MM.1S (cell line): ENCODE results near the gene OSBPL2.

ENCODE experiments used
- DNase-seq: peaks from one replicate; pipeline ENCODE4 v3.0.0-alpha.2; 2015
- H2AFZ ChIP-seq: fragments of 300-600 bp; sonication (generic); 2 replicates; pipeline ENCODE4 v1.6.0; 2016; ENCODE audit warnings: antibody characterized with exemption, low read length
- H3F3A ChIP-seq: fragments of 300-600 bp; sonication (generic); 2 replicates; pipeline ENCODE4 v1.6.1; 2016; ENCODE audit warnings: mild to moderate bottlenecking, antibody characterized with exemption, low read length, moderate library complexity, mixed read lengths; ENCODE audit not compliant: insufficient read depth
- H3K27ac ChIP-seq: fragments of 300-600 bp; sonication (generic); 2 replicates; pipeline ENCODE4 v1.5.1; 2016; ENCODE audit warnings: mild to moderate bottlenecking, low read length
- H3K27me3 ChIP-seq: fragments of 300-600 bp; sonication (generic); replicated peaks from 2 replicates; pipeline ENCODE4 v1.6.0; 2016; ENCODE audit warnings: low read length; ENCODE audit not compliant: insufficient read depth
- H3K36me3 ChIP-seq: fragments of 300-600 bp; sonication (generic); replicated peaks from 2 replicates; pipeline ENCODE4 v1.6.1; 2016; ENCODE audit warnings: mild to moderate bottlenecking, low read length, mixed read lengths; ENCODE audit not compliant: insufficient read depth
- H3K4me1 ChIP-seq: fragments of 300-600 bp; sonication (generic); 2 replicates; pipeline ENCODE4 v1.6.1; 2016; ENCODE audit warnings: low read length, mixed read lengths
- H3K4me2 ChIP-seq: fragments of 300-600 bp; sonication (generic); 2 replicates; pipeline ENCODE4 v1.6.0; 2016; ENCODE audit warnings: low read depth, low read length
- H3K4me3 ChIP-seq: fragments of 300-600 bp; sonication (generic); 2 replicates; pipeline ENCODE4 v1.5.1; 2016; ENCODE audit warnings: low read length, mixed read lengths
- H3K79me2 ChIP-seq: fragments of 300-600 bp; sonication (generic); 2 replicates; pipeline ENCODE4 v1.6.1; 2016; ENCODE audit warnings: mixed run types, low read length, mixed read lengths
- H3K9ac ChIP-seq: fragments of 300-600 bp; sonication (generic); 2 replicates; pipeline ENCODE4 v1.6.1; 2016; ENCODE audit warnings: low read length, mixed read lengths
- H3K9me2 ChIP-seq: fragments of 300-600 bp; sonication (generic); replicated peaks from 2 replicates; pipeline ENCODE4 v1.6.1; 2016; ENCODE audit warnings: mild to moderate bottlenecking, low read length, mixed read lengths; ENCODE audit not compliant: insufficient read depth
- H3K9me3 ChIP-seq: fragments of 300-600 bp; sonication (generic); replicated peaks from 2 replicates; pipeline ENCODE4 v1.6.1; 2016; ENCODE audit warnings: mild to moderate bottlenecking, low read length, mixed read lengths; ENCODE audit not compliant: insufficient read depth
- H4K20me1 ChIP-seq: fragments of 300-600 bp; sonication (generic); 2 replicates; pipeline ENCODE4 v1.6.1; 2016; ENCODE audit warnings: mild to moderate bottlenecking, low read length, moderate library complexity, mixed read lengths; ENCODE audit not compliant: insufficient read depth
- CTCF ChIP-seq: fragments of 300-600 bp; sonication (generic); IDR thresholded peaks from 2 replicates; pipeline ENCODE4 v1.5.1; 2016; ENCODE audit warnings: antibody characterized with exemption, low read length, mixed read lengths
- EZH2 ChIP-seq: fragments of 300-600 bp; sonication (generic); optimal IDR thresholded peaks from 2 replicates; pipeline ENCODE3; 2017; ENCODE audit warnings: low read depth, mild to moderate bottlenecking, antibody characterized with exemption, low read length, mixed read lengths
- EZH2phosphoT487 ChIP-seq: fragments of 300-600 bp; sonication (generic); IDR thresholded peaks from 2 replicates; pipeline ENCODE4 v1.6.1; 2018; ENCODE audit warnings: antibody characterized with exemption, low read length

The OSBPL2 gene

GRCh38 chr20:62305765-62306413 lies 67.6 kb downstream of the OSBPL2 start:
- Histone ChIP-seq H3K27ac (no peak overlapping the region), H3K9me3 (no peaks in the 10 kb centered on the region), H2AFZ (no peak overlapping the region), H3K4me3 (no peak overlapping the region), H3F3A (peaks cover 11% of the 10 kb centered on the region; the same call in 1 of the 2 replicates), H3K9ac (no peak overlapping the region), H3K36me3 (peaks cover 15% of the 10 kb centered on the region), H4K20me1 (peaks cover 30% of the 10 kb centered on the region), H3K27me3 (no peaks in the 10 kb centered on the region), H3K79me2 (peaks cover 50% of the 10 kb centered on the region), H3K4me2 (no peak overlapping the region; the same call in 1 of the 2 replicates), H3K4me1 (peaks cover 9% of the 10 kb centered on the region), H3K9me2 (no peaks in the 10 kb centered on the region)
- no peak for TF ChIP-seq CTCF
- no peak for TF ChIP-seq EZH2phosphoT487
- no peak for TF ChIP-seq EZH2
- no peak for DNase-seq

GRCh38 chr20:62306414-62307187 lies 68.3 kb downstream of the OSBPL2 start:
- no peak overlapping the region for H3K27ac ChIP-seq
- no peak overlapping the region for H3K4me3 ChIP-seq
- peaks cover 15% of the 10 kb centered on the region for H3K36me3 ChIP-seq
- DNase-seq = no peak
- no peak overlapping the region for H3K9ac ChIP-seq
- TF ChIP-seq CTCF = no peak
- peaks cover 9% of the 10 kb centered on the region for H3K4me1 ChIP-seq
- H3K9me2 ChIP-seq = no peaks in the 10 kb centered on the region
- peaks cover 30% of the 10 kb centered on the region for H4K20me1 ChIP-seq
- no peak overlapping the region for H2AFZ ChIP-seq
- H3K4me2 ChIP-seq = no peak overlapping the region
- no peaks in the 10 kb centered on the region for H3K27me3 ChIP-seq
- H3F3A ChIP-seq = peaks cover 8% of the 10 kb centered on the region; the same call in 1 of the 2 replicates
- H3K79me2 ChIP-seq = peaks cover 50% of the 10 kb centered on the region
- no peaks in the 10 kb centered on the region for H3K9me3 ChIP-seq

- Histone ChIP-seq H3K27ac (no peak overlapping the region), H3K4me1 (peaks cover 9% of the 10 kb centered on the region), H4K20me1 (peaks cover 30% of the 10 kb centered on the region), H3K9me2 (no peaks in the 10 kb centered on the region), H3K9me3 (no peaks in the 10 kb centered on the region), H3K27me3 (no peaks in the 10 kb centered on the region), H3K79me2 (peaks cover 50% of the 10 kb centered on the region), H2AFZ (no peak overlapping the region), H3K4me3 (no peak overlapping the region), H3K9ac (no peak overlapping the region), H3K4me2 (no peak overlapping the region), H3F3A (peaks cover 8% of the 10 kb centered on the region; the same call in 1 of the 2 replicates), H3K36me3 (peaks cover 15% of the 10 kb centered on the region)
- DNase-seq = no peak
- no peak for TF ChIP-seq EZH2
- no peak for TF ChIP-seq EZH2phosphoT487
- no peak for TF ChIP-seq CTCF
Measured at GRCh38 chr20:62307226-62308101, 69.1 kb downstream of the OSBPL2 start.
